Ovary (tissue), 3 donors: ENCODE results near the gene TCEAL3.

ENCODE experiments used
- EP300 ChIP-seq: sonication (generic); formaldehyde crosslinking; IDR thresholded peaks from one replicate; pipeline ENCODE4 v1.6.1; 2017; ENCODE audit warnings: antibody characterized with exemption
- POLR2A ChIP-seq: fragments of 450-650 bp; IDR thresholded peaks from one replicate; pipeline ENCODE4 v1.6.1; 2017; ENCODE audit warnings: antibody characterized with exemption, mild to moderate bottlenecking, moderate library complexity
- TF ChIP-seq, protein P1 (sequence below), 3 donors: fragments of 450-650 bp in 2 of 3; fragments of 200-600 bp in 1 of 3; IDR thresholded peaks; one replicate each; pipeline versions ENCODE4 v1.5.1 to v1.8.0; 2016 to 2022; ENCODE audit warnings: antibody characterized with exemption in 3 of 3, mild to moderate bottlenecking in 1 of 3
- donor health status: DM: no; HTN: no; CAD: no.

DNA sequence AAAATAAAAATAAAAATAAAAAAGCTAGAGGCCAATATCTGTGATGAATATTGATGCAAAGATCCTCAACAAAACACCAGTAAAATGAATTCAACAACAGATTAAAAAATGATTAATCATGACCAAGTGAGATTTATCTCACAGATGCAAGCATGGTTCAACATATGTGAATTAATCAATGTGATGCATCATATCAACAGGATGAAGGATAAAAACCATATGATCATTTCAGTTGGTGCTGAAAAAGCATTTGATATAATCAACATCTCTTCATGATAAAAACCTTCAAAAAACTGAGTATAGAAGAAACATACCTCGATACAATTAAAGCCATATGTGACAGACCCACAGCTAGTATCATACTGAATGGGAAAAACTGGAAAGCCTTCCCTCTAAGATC is 39.9 kb downstream of the TCEAL3 start:
- TF ChIP-seq, protein P1, sequence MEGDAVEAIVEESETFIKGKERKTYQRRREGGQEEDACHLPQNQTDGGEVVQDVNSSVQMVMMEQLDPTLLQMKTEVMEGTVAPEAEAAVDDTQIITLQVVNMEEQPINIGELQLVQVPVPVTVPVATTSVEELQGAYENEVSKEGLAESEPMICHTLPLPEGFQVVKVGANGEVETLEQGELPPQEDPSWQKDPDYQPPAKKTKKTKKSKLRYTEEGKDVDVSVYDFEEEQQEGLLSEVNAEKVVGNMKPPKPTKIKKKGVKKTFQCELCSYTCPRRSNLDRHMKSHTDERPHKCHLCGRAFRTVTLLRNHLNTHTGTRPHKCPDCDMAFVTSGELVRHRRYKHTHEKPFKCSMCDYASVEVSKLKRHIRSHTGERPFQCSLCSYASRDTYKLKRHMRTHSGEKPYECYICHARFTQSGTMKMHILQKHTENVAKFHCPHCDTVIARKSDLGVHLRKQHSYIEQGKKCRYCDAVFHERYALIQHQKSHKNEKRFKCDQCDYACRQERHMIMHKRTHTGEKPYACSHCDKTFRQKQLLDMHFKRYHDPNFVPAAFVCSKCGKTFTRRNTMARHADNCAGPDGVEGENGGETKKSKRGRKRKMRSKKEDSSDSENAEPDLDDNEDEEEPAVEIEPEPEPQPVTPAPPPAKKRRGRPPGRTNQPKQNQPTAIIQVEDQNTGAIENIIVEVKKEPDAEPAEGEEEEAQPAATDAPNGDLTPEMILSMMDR (IDR thresholded peaks at IDR 0.05): no peak
- TF ChIP-seq EP300 (no peak), POLR2A (no peak)
